ENCODE results near the gene LAMC1.

The LAMC1 gene

GRCh38 chr1:182985876-182986275 is 37.3 kb upstream of the LAMC1 start:
- H3K4me3 ChIP-seq (ENCODE audit: low read length): no peak overlapping the region
- no peak for DNase-seq (ENCODE audit: low read depth)
- TF ChIP-seq CTCF (IDR thresholded peaks at IDR 0.05; ENCODE audit: insufficient read depth, low read depth, low read length, missing control alignments): no peak

- no peak for TF ChIP-seq CTCF (IDR thresholded peaks at IDR 0.05; ENCODE audit: insufficient read depth, low read depth, low read length, missing control alignments)
- H3K4me3 ChIP-seq (ENCODE audit: low read length): no peak overlapping the region
- DNase-seq (ENCODE audit: low read depth): peak; percentile 47
Measured at GRCh38 chr1:182990413-182991144, 32.6 kb upstream of the LAMC1 start.

GRCh38 chr1:182993746-182994145 is 29.5 kb upstream of the LAMC1 start:
- no peak overlapping the region for H3K4me3 ChIP-seq (ENCODE audit: low read length)
- DNase-seq (ENCODE audit: low read depth): peak; percentile 86
- no peak for TF ChIP-seq CTCF (IDR thresholded peaks at IDR 0.05; ENCODE audit: insufficient read depth, low read depth, low read length, missing control alignments)

GRCh38 chr1:182995894-182996293 is 27.3 kb upstream of the LAMC1 start:
- H3K4me3 ChIP-seq (ENCODE audit: low read length): no peak overlapping the region
- no peak for TF ChIP-seq CTCF (IDR thresholded peaks at IDR 0.05; ENCODE audit: insufficient read depth, low read depth, low read length, missing control alignments)
- DNase-seq (ENCODE audit: low read depth): no peak

GRCh38 chr1:182996816-182997215 is 26.4 kb upstream of the LAMC1 start:
- H3K4me3 ChIP-seq (ENCODE audit: low read length): no peak overlapping the region
- no peak for TF ChIP-seq CTCF (IDR thresholded peaks at IDR 0.05; ENCODE audit: insufficient read depth, low read depth, low read length, missing control alignments)
- DNase-seq (ENCODE audit: low read depth): no peak

GRCh38 chr1:182998482-182998881 is 24.7 kb upstream of the LAMC1 start:
- H3K4me3 ChIP-seq (ENCODE audit: low read length): no peak overlapping the region
- no peak for TF ChIP-seq CTCF (IDR thresholded peaks at IDR 0.05; ENCODE audit: insufficient read depth, low read depth, low read length, missing control alignments)
- peak; percentile 66 for DNase-seq (ENCODE audit: low read depth)
